NCI-H1694 treated with DMSO at 0.1 percent for 48 hours (cell line): Measurements from ENCODE around the gene PRICKLE2.

Experiments
- DNase-seq: peaks from one replicate; lab custom pipeline; 2025; lab: John Stamatoyannopoulos, UW

The PRICKLE2 gene

GRCh38 chr3:64067506-64068346, 157.5 kb downstream of the PRICKLE2 start:
- peak; percentile 45 for DNase-seq

GRCh38 chr3:64064804-64065203, 160.5 kb downstream of the PRICKLE2 start:
- no peak for DNase-seq

- no peak for DNase-seq
Observed at GRCh38 chr3:64063983-64064438, 161.3 kb downstream of the PRICKLE2 start.

DNA sequence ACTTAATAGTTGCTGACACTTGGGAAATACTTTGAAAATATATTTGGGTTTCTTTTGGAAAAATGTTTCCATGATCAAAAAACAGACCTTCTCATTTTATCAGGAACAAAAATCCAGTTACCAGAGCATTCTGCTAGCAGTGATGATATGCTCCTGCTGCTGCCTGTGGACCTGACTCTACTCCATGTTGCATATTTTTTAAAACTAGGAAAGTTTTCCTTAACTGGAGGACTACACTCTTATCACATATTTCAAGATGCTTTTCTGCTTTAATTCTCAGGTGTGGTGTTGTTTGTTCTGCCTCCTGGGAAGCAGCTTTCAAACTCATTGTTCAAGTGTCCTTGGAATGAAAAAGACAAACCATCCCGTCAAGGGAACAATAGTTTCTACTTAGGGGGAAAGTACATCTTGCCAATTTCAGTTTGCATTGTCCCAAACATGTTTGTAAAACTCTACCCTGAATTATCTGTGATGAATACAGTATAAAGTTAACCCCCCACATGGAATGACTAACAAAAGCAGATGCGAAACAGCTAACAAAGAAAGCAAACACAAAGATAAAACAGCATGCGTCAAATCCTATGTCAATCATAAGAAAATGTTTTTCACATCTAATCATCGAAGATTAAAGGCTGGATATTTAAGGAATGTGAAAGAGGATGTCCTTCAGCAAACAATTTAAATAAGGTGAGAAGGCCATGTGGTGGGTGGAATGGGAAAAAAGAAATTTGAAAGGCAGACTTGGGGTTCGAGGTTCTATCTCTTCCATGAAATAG, 161.9 kb downstream of the PRICKLE2 start:
- DNase-seq, result no peak

GRCh38 chr3:64061628-64062027, 163.6 kb downstream of the PRICKLE2 start:
- no peak for DNase-seq

DNA sequence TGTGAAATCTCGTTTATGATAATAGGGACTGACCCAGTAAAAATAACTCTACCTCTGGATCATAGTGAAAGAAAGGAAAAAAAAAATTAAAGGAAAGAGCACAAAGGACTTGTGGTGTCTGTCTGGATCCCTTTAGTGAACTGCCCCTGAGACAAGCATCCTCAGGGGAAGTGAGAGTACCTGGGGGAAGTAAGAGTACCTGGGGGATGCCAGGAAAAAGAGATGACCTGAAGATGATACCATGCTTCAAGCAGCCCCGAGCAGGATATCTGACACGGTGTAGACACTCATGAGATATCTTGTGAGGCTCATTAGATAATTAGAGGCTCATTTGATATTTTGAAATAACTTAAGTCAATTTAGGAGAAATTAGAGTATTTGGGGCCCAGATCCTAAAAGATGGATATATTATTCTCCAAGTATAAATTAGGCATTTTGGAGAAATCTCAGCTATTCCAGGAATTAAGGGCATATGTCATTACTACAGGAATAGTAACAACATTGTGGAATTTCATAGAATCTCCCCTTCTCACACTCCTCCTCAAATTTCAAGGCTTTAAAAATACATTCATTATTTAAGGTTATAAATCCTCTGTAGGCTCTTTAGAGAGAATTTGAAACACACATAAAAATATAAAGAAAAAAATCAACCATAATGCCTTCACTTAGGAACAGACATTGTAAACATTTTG, 165.6 kb downstream of the PRICKLE2 start:
- DNase-seq, result no peak

- no peak for DNase-seq
Observed at GRCh38 chr3:64058566-64058965, 166.7 kb downstream of the PRICKLE2 start.

DNA sequence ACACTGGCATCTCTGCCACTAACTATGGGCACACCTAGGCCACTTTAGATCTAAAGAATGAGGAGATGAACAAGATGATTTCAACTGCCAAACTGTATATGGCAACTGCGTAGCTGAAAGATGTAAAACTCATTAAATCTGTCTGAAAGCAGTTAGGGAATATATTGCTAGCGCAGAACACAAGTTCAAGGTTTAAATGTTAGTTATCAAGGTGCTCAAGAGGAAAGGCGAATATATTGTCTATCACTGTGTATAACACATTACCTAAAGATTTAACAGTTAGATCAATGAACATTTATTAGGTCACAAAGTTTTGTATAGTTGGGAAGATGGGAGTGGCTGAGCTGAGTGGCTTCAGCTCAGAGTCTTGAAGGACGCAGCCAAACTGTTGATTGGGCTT, 168.0 kb downstream of the PRICKLE2 start:
- DNase-seq, result no peak

GRCh38 chr3:64056606-64057180, 168.6 kb downstream of the PRICKLE2 start:
- DNase-seq, result no peak

- no peak for DNase-seq
Observed at GRCh38 chr3:64055076-64055475, 170.2 kb downstream of the PRICKLE2 start.

DNA sequence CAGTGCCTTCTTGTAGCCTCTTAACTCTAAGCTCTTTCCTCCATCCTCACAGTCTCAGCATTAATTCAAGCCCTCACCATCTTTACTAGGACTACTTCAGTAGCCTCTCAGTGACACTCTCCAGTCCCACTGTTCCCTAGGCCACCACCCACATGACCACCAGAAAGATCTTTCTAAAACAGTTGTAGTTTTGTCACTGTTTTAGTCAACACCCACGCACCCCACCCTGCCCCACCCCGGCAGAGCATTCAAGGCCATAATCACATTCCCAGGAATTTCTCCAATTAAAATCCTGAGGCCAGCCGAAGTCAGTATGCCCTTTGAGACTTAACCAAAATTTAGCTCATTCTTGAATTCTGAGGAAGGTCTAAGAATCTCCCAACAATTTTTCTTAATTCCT, 170.8 kb downstream of the PRICKLE2 start:
- no peak for DNase-seq

GRCh38 chr3:64053581-64053980, 171.7 kb downstream of the PRICKLE2 start:
- no peak for DNase-seq

DNA sequence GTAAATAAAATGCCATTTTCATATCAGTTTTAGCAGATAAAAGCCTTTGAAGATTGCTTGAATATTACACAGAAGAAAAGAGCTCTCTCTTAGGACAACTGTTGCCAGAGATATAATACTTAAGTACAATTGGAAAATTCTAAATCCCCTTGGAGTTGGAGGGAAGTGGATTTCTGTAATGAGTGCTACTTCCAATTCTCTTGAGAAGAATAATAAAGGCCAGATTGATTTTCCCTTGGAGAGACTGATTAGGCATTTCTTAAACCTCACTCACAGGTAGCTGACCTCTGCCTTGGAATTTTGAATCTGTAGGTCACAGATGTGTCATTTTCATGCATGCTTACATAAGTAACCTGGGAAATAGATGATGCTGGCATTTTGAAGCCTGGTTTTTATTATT, 172.1 kb downstream of the PRICKLE2 start:
- no peak for DNase-seq

GRCh38 chr3:64049832-64050231, 175.4 kb downstream of the PRICKLE2 start:
- DNase-seq, result no peak

GRCh38 chr3:64049136-64049535, 176.1 kb downstream of the PRICKLE2 start:
- no peak for DNase-seq

- no peak for DNase-seq
Observed at GRCh38 chr3:64048631-64049061, 176.6 kb downstream of the PRICKLE2 start.

DNA sequence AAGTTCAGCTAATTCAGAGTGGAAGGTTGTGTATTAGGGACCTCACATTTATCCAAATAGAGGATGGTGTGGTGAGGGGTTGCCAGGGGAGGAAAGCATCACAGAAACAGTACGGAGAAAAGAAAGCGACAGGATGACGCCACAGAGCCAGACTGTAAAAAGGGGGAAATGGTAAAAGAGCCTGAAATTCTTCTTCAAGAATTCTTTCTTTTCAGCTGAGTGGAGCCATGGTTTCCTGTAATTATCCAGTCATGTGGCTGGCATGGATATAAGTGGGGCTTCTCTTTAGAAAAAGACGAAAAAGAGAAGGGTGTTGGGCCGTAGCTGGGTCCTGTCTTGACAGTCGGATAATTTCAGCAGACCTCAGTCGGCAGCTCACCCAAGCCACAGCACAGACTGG, 177.5 kb downstream of the PRICKLE2 start:
- DNase-seq, result no peak

GRCh38 chr3:64046996-64047594, 178.2 kb downstream of the PRICKLE2 start:
- no peak for DNase-seq

DNA sequence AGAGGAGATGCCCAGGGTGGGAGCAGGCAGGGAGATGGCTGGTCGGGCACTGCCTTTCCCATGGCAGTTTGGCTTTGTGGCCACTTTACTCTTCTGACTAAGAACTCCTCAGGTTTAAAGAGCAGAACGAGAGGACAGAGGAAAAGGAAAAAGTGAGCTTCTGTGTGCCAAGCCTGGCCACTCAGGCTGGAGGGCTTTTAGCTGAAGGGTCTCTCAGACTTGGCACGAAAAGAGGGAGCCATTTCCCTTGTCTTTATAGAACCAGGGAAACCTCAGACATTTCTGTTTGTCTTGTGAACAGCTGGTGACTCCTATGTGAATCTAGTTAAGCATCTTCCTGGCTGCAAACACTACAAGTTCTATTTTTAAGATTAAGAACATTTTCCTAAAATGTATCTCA, 178.7 kb downstream of the PRICKLE2 start:
- no peak for DNase-seq

DNA sequence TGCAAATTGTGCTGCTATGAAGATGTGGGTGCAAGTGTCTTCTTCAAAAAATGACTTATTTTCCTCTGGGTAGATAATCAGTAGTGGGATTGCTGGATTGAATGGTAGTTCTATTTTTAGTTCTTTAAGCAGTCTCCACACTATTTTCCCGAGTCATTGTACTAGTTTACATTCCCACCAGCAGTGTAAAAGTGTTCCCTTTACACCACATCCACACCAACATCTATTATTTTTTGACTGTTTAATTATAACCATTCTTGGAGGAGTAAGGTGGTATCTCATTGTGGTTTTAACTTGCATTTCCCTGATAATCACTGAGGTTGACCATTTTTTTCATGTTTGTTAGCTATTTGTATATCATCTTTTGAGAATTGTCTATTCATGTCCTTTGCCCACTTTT, 182.3 kb downstream of the PRICKLE2 start:
- DNase-seq, result no peak
